Measurements from ENCODE around the gene NPAS3.
"Not testable (repeated sequence)": the region's sequence is repeated elsewhere in the genome, so short reads cannot be mapped to it uniquely, and the experiment has no call there.

The NPAS3 gene

GRCh38 chr14:33081259-33081658 lies 142.6 kb downstream of the NPAS3 start:
- no peak overlapping the region for H3K4me3 ChIP-seq (ENCODE audit: low read depth, low read length)
- no peaks in the 10 kb centered on the region for H3K4me1 ChIP-seq (ENCODE audit: control insufficient read depth, insufficient read depth, low read length)
- H3K36me3 ChIP-seq (ENCODE audit: control insufficient read depth in 2 of 2, insufficient read depth in 1 of 2, low read length in 2 of 2), result no peaks in the 10 kb centered on the region
- H3K9me3 ChIP-seq (ENCODE audit: control insufficient read depth, insufficient read depth, low read depth, low read length), result no peaks in the 10 kb centered on the region
- ChIA-PET CTCF (no interaction called here), POLR2A (no interaction called here)
- TF ChIP-seq ZNF155 (tag by site-specific recombination; IDR thresholded peaks at IDR 0.05), result no peak
- no peak for TF ChIP-seq ZNF654 (tag by site-specific recombination; IDR thresholded peaks at IDR 0.05; ENCODE audit: low read depth)
- TF ChIP-seq ZNF169 (tag by site-specific recombination; IDR thresholded peaks at IDR 0.05), result no peak
- TF ChIP-seq ZNF140 (tag by site-specific recombination; IDR thresholded peaks at IDR 0.05), result no peak
- TF ChIP-seq ZNF280C (tag by site-specific recombination; IDR thresholded peaks at IDR 0.05), result no peak
- no peak for TF ChIP-seq WT1 (tag by site-specific recombination; IDR thresholded peaks at IDR 0.05)
- TF ChIP-seq ZNF521 (tag by site-specific recombination; IDR thresholded peaks at IDR 0.05), result no peak
- TF ChIP-seq, protein P1, sequence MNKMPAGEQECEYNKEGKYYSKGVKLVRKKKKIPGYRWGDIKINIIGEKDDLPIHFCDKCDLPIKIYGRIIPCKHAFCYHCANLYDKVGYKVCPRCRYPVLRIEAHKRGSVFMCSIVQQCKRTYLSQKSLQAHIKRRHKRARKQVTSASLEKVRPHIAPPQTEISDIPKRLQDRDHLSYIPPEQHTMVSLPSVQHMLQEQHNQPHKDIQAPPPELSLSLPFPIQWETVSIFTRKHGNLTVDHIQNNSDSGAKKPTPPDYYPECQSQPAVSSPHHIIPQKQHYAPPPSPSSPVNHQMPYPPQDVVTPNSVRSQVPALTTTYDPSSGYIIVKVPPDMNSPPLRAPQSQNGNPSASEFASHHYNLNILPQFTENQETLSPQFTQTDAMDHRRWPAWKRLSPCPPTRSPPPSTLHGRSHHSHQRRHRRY (tag by site-specific recombination; IDR thresholded peaks at IDR 0.05), result no peak
- no peak for TF ChIP-seq ZSCAN30 (tag by site-specific recombination; IDR thresholded peaks at IDR 0.05)
- TF ChIP-seq, protein P2, sequence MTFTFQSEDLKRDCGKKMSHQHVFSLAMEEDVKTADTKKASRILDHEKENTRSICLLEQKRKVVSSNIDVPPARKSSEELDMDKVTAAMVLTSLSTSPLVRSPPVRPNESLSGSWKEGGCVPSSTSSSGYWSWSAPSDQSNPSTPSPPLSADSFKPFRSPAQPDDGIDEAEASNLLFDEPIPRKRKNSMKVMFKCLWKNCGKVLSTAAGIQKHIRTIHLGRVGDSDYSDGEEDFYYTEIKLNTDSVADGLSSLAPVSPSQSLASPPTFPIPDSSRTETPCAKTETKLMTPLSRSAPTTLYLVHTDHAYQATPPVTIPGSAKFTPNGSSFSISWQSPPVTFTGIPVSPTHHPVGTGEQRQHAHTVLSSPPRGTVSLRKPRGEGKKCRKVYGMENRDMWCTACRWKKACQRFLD (tag by site-specific recombination; IDR thresholded peaks at IDR 0.05), result no peak
- no peak overlapping the region for H3K27ac ChIP-seq (ENCODE audit: extremely low read depth, low read depth, low read length)

- Histone ChIP-seq H3K4me1 (ENCODE audit: control insufficient read depth, insufficient read depth, low read length) (no peaks in the 10 kb centered on the region), H3K4me3 (ENCODE audit: low read depth, low read length) (no peak overlapping the region), H3K27ac (ENCODE audit: extremely low read depth, low read depth, low read length) (no peak overlapping the region), H3K9me3 (ENCODE audit: control insufficient read depth, insufficient read depth, low read depth, low read length) (no peaks in the 10 kb centered on the region), H3K36me3 (ENCODE audit: control insufficient read depth in 2 of 2, insufficient read depth in 1 of 2, low read length in 2 of 2) (no peaks in the 10 kb centered on the region)
- ChIA-PET POLR2A (no interaction called here), CTCF (interaction anchor here (0.6 kb wide), 1 partner anchor 41 kb away, joined by 5 read pairs; no protein-coding TSS in a partner anchor)
- TF ChIP-seq, protein P3, sequence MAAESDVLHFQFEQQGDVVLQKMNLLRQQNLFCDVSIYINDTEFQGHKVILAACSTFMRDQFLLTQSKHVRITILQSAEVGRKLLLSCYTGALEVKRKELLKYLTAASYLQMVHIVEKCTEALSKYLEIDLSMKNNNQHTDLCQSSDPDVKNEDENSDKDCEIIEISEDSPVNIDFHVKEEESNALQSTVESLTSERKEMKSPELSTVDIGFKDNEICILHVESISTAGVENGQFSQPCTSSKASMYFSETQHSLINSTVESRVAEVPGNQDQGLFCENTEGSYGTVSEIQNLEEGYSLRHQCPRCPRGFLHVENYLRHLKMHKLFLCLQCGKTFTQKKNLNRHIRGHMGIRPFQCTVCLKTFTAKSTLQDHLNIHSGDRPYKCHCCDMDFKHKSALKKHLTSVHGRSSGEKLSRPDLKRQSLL (tag by site-specific recombination; IDR thresholded peaks at IDR 0.05), result no peak
- TF ChIP-seq INSM2 (tag by site-specific recombination; IDR thresholded peaks at IDR 0.05), result no peak
Observed at GRCh38 chr14:33085799-33086198, 147.1 kb downstream of the NPAS3 start.

DNA sequence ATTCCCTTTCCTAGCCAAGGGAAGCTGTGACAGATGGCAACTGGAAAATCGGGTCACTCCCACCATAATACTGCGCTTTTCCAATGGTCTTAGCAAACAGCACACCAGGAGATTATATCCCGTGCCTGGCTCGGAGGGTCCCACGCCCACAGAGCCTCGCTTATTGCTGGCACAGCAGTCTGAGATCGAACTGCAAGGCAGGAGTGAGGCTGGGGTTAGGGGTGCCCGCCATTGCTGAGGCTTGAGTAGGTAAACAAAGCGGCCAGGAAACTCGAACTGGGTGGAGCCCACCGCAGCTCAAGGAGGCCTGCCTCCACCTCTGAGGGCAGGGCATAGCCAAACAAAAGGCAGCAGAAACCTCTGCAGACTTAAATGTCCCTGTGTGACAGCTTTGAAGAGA lies 149.6 kb downstream of the NPAS3 start:
- CTCF ChIA-PET; H3K9me3 ChIP-seq (ENCODE audit: control insufficient read depth, insufficient read depth, low read depth, low read length); H3K27ac ChIP-seq (ENCODE audit: extremely low read depth, low read depth, low read length); H3K4me1 ChIP-seq (ENCODE audit: control insufficient read depth, insufficient read depth, low read length); H3K4me3 ChIP-seq (ENCODE audit: low read depth, low read length); H3K36me3 ChIP-seq (ENCODE audit: control insufficient read depth in 2 of 2, insufficient read depth in 1 of 2, low read length in 2 of 2); POLR2A ChIA-PET: not testable (repeated sequence)
